ENCODE measurements around the gene CDKN1A. TPM values are rescaled to one million over a fixed set of nuclear protein-coding genes. Genes with fewer than 3 reads are reported as not detected.

The CDKN1A gene
- total RNA-seq, result 142 and 252 TPM in 2 replicates

GRCh38 chr6:36678488-36679042 is at the start of gene CDKN1A:
CDKN1A (plus strand) TSS chr6:36678714; CDS start chr6:36684102, 5,388 bp downstream.

GRCh38 chr6:36697481-36697903 is 19.0 kb downstream of the CDKN1A start, which contains the start of gene RAB44:
RAB44 (plus strand) TSS chr6:36697826; CDS start chr6:36704236, 6,410 bp downstream.

Other genes starting within 250 kb of the CDKN1A start
- under 0.01 TPM in 1 of 2 replicates, not detected in the other for gene PXT1, start 235.9 kb upstream of the CDKN1A start, total RNA-seq
- gene KCTD20, start 235.7 kb upstream of the CDKN1A start, total RNA-seq, result 55.9 and 110 TPM in 2 replicates
- 11.2 and 20.6 TPM in 2 replicates for gene STK38, start 131.2 kb upstream of the CDKN1A start, total RNA-seq
- gene SRSF3, start 84.4 kb upstream of the CDKN1A start, total RNA-seq, result 186 and 256 TPM in 2 replicates
- under 0.01 TPM in 1 of 2 replicates, not detected in the other for gene RAB44, start 19.1 kb downstream of the CDKN1A start, total RNA-seq
- gene CPNE5, start 160.7 kb downstream of the CDKN1A start, total RNA-seq, result 5.8 and 18.1 TPM in 2 replicates
- gene PPIL1, start 196.1 kb downstream of the CDKN1A start, total RNA-seq, result 16.2 and 24.6 TPM in 2 replicates
- gene C6orf89, start 207.2 kb downstream of the CDKN1A start, total RNA-seq, result 19.3 and 32.7 TPM in 2 replicates

All from bladder microvascular endothelial cell (primary cell).